SK-N-SH (cell line): ENCODE results near the gene FLYWCH1. TPM values are rescaled to one million over a fixed set of nuclear protein-coding genes. Genes with fewer than 3 reads are reported as not detected.

Experiments
- CTCF ChIA-PET: fragments of 300-600, 350-600 bp; formaldehyde crosslinking; extraction: SDS; loops from one replicate; lab custom pipeline; 2021; lab: Yijun Ruan, JAX
- POLR2A ChIA-PET: fragments of 350-600 bp; sonication (Branson Sonifier 250); formaldehyde crosslinking; extraction: SDS; loops from one replicate; lab custom pipeline; 2020; ENCODE audit warnings: antibody characterized with exemption, inconsistent platforms; lab: Yijun Ruan, JAX
- DNase-seq: peaks from one replicate; pipeline ENCODE4 v3.0.0; 2012
- H2AFZ ChIP-seq: fragments of 200-600 bp; sonication (generic); 2 replicates; pipeline ENCODE4 v1.8.1; 2016; ENCODE audit warnings: antibody characterized with exemption, mild to moderate bottlenecking, low read depth
- H3F3A ChIP-seq: fragments of 200-600 bp; sonication (generic); replicated peaks from 2 replicates; pipeline ENCODE3; 2016; ENCODE audit warnings: antibody characterized with exemption, mild to moderate bottlenecking; ENCODE audit not compliant: insufficient read depth
- H3K27ac ChIP-seq, 2 experiments: fragments of 200-500 bp in 1 of 2; fragments of 200-600 bp in 1 of 2; sonication (Bioruptor generic) in 1 of 2; sonication (generic), shearing (Covaris generic) in 1 of 2; 2 replicates each; pipeline versions ENCODE4 v1.5.1 to v1.6.1; 2014 to 2016; ENCODE audit warnings: low read depth in 2 of 2, inconsistent platforms in 1 of 2, low read length in 1 of 2, mild to moderate bottlenecking in 1 of 2, mixed read lengths in 1 of 2
- H3K27me3 ChIP-seq: fragments of 200-600 bp; sonication (generic), shearing (Covaris generic); 2 replicates; pipeline ENCODE4 v1.6.1; 2016; ENCODE audit warnings: mixed run types; ENCODE audit not compliant: insufficient read depth
- H3K36me3 ChIP-seq, 2 experiments: fragments of 200-500 bp in 1 of 2; fragments of 200-600 bp in 1 of 2; sonication (Bioruptor generic) in 1 of 2; sonication (generic) in 1 of 2; replicated peaks in 1 of 2; 2 replicates each; pipeline versions ENCODE3 to v1.5.1; 2014 to 2016; ENCODE audit warnings: low read length in 1 of 2, mild to moderate bottlenecking in 1 of 2; ENCODE audit not compliant: insufficient read depth in 2 of 2, control insufficient read depth in 1 of 2
- H3K4me1 ChIP-seq, 2 experiments: fragments of 200-500 bp in 1 of 2; fragments of 200-600 bp in 1 of 2; sonication (Bioruptor generic) in 1 of 2; sonication (generic), shearing (Covaris generic) in 1 of 2; 2 replicates each; pipeline versions ENCODE4 v1.5.1 to v1.6.1; 2014 to 2016; ENCODE audit warnings: low read depth in 1 of 2, low read length in 1 of 2, mixed run types in 1 of 2; ENCODE audit not compliant: insufficient read depth in 2 of 2, control insufficient read depth in 1 of 2
- H3K4me2 ChIP-seq: fragments of 200-600 bp; sonication (generic), shearing (Covaris generic); 2 replicates; pipeline ENCODE4 v1.6.1; 2017; ENCODE audit warnings: mixed run types
- H3K4me3 ChIP-seq, 2 experiments: fragments of 200-500 bp in 1 of 2; fragments of 200-600 bp in 1 of 2; sonication (Bioruptor generic) in 1 of 2; sonication (generic), shearing (Covaris generic) in 1 of 2; 2 replicates each; pipeline versions ENCODE4 v1.5.1 to v1.8.1; 2014 to 2016; ENCODE audit warnings: low read depth in 2 of 2, inconsistent platforms in 1 of 2, low read length in 1 of 2, mild to moderate bottlenecking in 1 of 2, mixed read lengths in 1 of 2, moderate library complexity in 1 of 2
- H3K79me2 ChIP-seq: fragments of 200-600 bp; sonication (generic); 2 replicates; pipeline ENCODE4 v1.8.1; 2017; ENCODE audit warnings: mild to moderate bottlenecking; ENCODE audit not compliant: insufficient read depth
- H3K9ac ChIP-seq: fragments of 200-600 bp; sonication (generic); 2 replicates; pipeline ENCODE4 v1.6.1; 2017; ENCODE audit warnings: mixed run types
- H3K9me2 ChIP-seq: fragments of 200-600 bp; sonication (generic); 2 replicates; pipeline ENCODE4 v1.6.1; 2017; ENCODE audit warnings: mixed run types
- H3K9me3 ChIP-seq: fragments of 200-600 bp; sonication (generic); 2 replicates; pipeline ENCODE4 v1.6.1; 2017; ENCODE audit warnings: mixed run types, mild to moderate bottlenecking, moderate library complexity
- H4K20me1 ChIP-seq: fragments of 200-600 bp; sonication (generic); 2 replicates; pipeline ENCODE4 v1.6.1; 2017; ENCODE audit warnings: mild to moderate bottlenecking, mixed run types; ENCODE audit not compliant: insufficient read depth
- MEF2A ChIP-seq: IDR thresholded peaks from 2 replicates; pipeline ENCODE4 v1.4.0; 2012; ENCODE audit warnings: low read depth, borderline replicate concordance
- NRF1 ChIP-seq: IDR thresholded peaks from 2 replicates; pipeline ENCODE4 v1.6.1; 2012; ENCODE audit warnings: low read depth, mild to moderate bottlenecking, low read length
- TEAD4 ChIP-seq: IDR thresholded peaks from 2 replicates; pipeline ENCODE4 v1.4.0; 2012; ENCODE audit warnings: mild to moderate bottlenecking, borderline replicate concordance; ENCODE audit not compliant: insufficient read depth
- USF1 ChIP-seq: IDR thresholded peaks from 2 replicates; pipeline ENCODE4 v1.4.0; 2012; ENCODE audit warnings: low read depth, borderline replicate concordance
- WGBS: methylation state at CpG from one replicate; pipeline ENCODE4 v1.1.6; 2017; ENCODE audit warnings: low lambda C conversion rate; 5-methylcytosine and 5-hydroxymethylcytosine counted together
- polyA plus RNA-seq, 3 experiments: library from polyadenylated mRNA; depleted of rRNA; stranded (reverse); fragments of >200 nt; gene quantifications; 2 replicates each; pipeline ENCODE4 v1.2.3, GENCODE V29; 2012
- TF ChIP-seq, protein P1 (sequence below): IDR thresholded peaks from 2 replicates; pipeline ENCODE4 v1.6.1; 2012; ENCODE audit warnings: mild to moderate bottlenecking, low read depth, low read length, moderate library complexity

The FLYWCH1 gene
- polyA plus RNA-seq, 1 of the 3 experiments (the other 2 are of a cell fraction) = 30.1 TPM

DNA sequence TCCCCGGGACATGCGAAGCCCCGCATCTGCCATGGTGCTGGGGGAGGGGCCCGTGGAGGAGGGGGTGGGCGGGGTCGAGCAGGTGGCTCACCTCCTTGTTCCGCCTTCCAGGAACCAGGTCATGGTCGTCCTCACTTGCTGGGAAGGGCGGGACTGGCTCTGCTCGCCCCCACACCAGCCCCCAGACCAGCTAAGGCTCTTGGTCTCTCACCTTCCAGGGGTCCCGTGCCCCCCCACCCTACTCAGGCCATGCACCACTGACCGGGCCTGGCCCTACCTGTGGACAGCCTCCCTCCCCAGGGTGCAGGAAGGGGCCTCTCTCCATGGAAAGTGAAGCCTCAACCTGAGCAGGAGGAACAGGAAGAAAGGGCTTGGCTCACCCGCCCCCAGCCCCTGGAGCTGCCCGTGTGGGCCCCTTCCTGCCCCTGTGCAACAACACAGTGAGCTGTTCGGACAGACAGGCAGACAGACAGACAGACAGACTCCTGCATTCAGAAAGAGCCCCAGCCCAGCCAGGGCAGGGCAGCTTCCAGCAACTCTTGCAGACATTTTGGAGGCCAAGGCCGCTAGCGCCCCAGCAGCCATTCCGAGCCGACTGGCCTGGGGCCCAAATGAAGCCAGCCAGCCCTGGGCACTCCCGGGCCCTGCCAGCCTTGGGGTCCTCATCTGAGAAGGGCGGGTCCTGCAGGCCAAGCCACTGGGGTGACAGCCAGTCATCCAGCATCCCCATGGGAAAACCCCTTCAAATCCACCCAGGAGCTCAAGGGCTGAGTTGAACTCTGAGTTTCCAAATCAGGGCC is 44.2 kb downstream of the FLYWCH1 start:
- H4K20me1 ChIP-seq = no peaks in the 10 kb centered on the region
- H3K9ac ChIP-seq = no peak overlapping the region
- no peaks in the 10 kb centered on the region for H3K4me1 ChIP-seq
- H3K9me2 ChIP-seq = no peaks in the 10 kb centered on the region
- CTCF ChIA-PET = interaction anchor here (0.9 to 2.1 kb wide), 5 partner anchors 14 to 36 kb away, joined by 3 to 10 read pairs (median 4); no protein-coding TSS in a partner anchor
- TF ChIP-seq USF1 = no peak
- TF ChIP-seq, all 33 proteins: peak for 0
- Histone ChIP-seq H3F3A (no peaks in the 10 kb centered on the region), H2AFZ (no peak overlapping the region), H3K27ac (no peak overlapping the region), H3K9me3 (no peaks in the 10 kb centered on the region), H3K79me2 (no peaks in the 10 kb centered on the region), H3K36me3 (no peaks in the 10 kb centered on the region), H3K4me3 (no peak overlapping the region), H3K4me2 (no peak overlapping the region), H3K27me3 (peaks cover 23% of the 10 kb centered on the region)
- 75% methylated on average over 7 of the region's 21 CpGs for WGBS
- POLR2A ChIA-PET = no interaction called here
- no peak for DNase-seq

- H3K79me2 ChIP-seq = no peaks in the 10 kb centered on the region
- H3K36me3 ChIP-seq = no peaks in the 10 kb centered on the region
- no peak overlapping the region for H3K9ac ChIP-seq
- no peak overlapping the region for H3K4me3 ChIP-seq
- no peaks in the 10 kb centered on the region for H3K4me1 ChIP-seq
- no peaks in the 10 kb centered on the region for H3K9me2 ChIP-seq
- H3K4me2 ChIP-seq = no peak overlapping the region
- TF ChIP-seq, protein P1, sequence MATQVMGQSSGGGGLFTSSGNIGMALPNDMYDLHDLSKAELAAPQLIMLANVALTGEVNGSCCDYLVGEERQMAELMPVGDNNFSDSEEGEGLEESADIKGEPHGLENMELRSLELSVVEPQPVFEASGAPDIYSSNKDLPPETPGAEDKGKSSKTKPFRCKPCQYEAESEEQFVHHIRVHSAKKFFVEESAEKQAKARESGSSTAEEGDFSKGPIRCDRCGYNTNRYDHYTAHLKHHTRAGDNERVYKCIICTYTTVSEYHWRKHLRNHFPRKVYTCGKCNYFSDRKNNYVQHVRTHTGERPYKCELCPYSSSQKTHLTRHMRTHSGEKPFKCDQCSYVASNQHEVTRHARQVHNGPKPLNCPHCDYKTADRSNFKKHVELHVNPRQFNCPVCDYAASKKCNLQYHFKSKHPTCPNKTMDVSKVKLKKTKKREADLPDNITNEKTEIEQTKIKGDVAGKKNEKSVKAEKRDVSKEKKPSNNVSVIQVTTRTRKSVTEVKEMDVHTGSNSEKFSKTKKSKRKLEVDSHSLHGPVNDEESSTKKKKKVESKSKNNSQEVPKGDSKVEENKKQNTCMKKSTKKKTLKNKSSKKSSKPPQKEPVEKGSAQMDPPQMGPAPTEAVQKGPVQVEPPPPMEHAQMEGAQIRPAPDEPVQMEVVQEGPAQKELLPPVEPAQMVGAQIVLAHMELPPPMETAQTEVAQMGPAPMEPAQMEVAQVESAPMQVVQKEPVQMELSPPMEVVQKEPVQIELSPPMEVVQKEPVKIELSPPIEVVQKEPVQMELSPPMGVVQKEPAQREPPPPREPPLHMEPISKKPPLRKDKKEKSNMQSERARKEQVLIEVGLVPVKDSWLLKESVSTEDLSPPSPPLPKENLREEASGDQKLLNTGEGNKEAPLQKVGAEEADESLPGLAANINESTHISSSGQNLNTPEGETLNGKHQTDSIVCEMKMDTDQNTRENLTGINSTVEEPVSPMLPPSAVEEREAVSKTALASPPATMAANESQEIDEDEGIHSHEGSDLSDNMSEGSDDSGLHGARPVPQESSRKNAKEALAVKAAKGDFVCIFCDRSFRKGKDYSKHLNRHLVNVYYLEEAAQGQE = no peak
- no peaks in the 10 kb centered on the region for H3K9me3 ChIP-seq
- H3K27me3 ChIP-seq = peaks cover 28% of the 10 kb centered on the region
- CTCF ChIA-PET = interaction anchor here (0.8 to 2.1 kb wide), 5 partner anchors 14 to 67 kb away, joined by 3 to 10 read pairs (median 4); partner anchors contain the start of gene HCFC1R1
- no peaks in the 10 kb centered on the region for H4K20me1 ChIP-seq
- H2AFZ ChIP-seq = no peak overlapping the region
- POLR2A ChIA-PET = no interaction called here
- DNase-seq = no peak
- H3F3A ChIP-seq = no peaks in the 10 kb centered on the region
- no peak overlapping the region for H3K27ac ChIP-seq
- WGBS = 76% methylated on average over 11 of the region's 11 CpGs
Measured at GRCh38 chr16:2956579-2956956, 44.8 kb downstream of the FLYWCH1 start.

DNA sequence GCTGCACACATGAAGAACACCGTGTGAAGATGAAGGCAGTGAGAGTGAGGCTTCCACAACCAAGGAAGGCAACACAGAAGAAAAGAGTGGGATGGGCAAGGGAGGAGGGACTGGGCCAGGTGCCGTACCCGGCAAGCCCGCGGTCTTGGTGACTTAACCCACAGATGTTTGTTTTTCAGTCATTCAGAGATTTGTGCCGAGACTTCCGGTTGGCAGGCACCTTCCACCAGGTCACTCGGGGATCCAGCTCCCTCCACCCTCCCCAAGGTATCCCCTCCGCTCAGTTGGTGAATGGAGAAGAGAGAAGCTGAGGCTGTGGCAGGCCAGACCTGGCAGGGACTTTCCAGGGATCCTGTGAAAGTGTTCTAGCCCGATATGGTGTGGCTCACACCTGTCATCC is 47.5 kb downstream of the FLYWCH1 start:
- no peak overlapping the region for H3K4me2 ChIP-seq
- no peak for TF ChIP-seq NRF1
- TF ChIP-seq TEAD4 = no peak
- no peak for TF ChIP-seq MEF2A
- ChIA-PET POLR2A (no interaction called here), CTCF (interaction anchor here (0.7 kb wide), 1 partner anchor 1617 kb away, joined by 3 read pairs; no protein-coding TSS in a partner anchor)
- H3K9me3 ChIP-seq = no peaks in the 10 kb centered on the region
- H3K9me2 ChIP-seq = no peaks in the 10 kb centered on the region
- H3K27ac ChIP-seq = no peak overlapping the region
- H3K79me2 ChIP-seq = no peaks in the 10 kb centered on the region
- H3K4me1 ChIP-seq = peaks cover 0 to 7% of the 10 kb centered on the region in 2 experiments; a peak in 1 of 4 replicates
- H3F3A ChIP-seq = peaks cover 5% of the 10 kb centered on the region
- no peak overlapping the region for H3K4me3 ChIP-seq
- no peaks in the 10 kb centered on the region for H3K36me3 ChIP-seq
- peaks cover 28% of the 10 kb centered on the region for H3K27me3 ChIP-seq
- 22% methylated on average over 9 of the region's 10 CpGs for WGBS
- no peak for DNase-seq
- H3K9ac ChIP-seq = no peak overlapping the region
- no peaks in the 10 kb centered on the region; the same call in 1 of the 2 replicates for H4K20me1 ChIP-seq
- H2AFZ ChIP-seq = no peak overlapping the region
